Breast epithelium (tissue), 4 donors: ENCODE data around the gene CGNL1. TPM values are rescaled to one million over a fixed set of nuclear protein-coding genes. Genes with fewer than 3 reads are reported as not detected.

ENCODE experiments used
- DNase-seq, 2 donors: peaks; one replicate each; pipeline ENCODE4 v3.0.0-alpha.2; 2019; ENCODE audit warnings: low spot score in 2 of 2
- H3K27ac ChIP-seq, 2 donors: fragments of 200-600 bp; sonication (generic) in 1 of 2; one replicate each; pipeline ENCODE4 v1.5.1; 2016 to 2019; ENCODE audit warnings: mild to moderate bottlenecking in 1 of 2
- H3K27me3 ChIP-seq, 2 donors: fragments of 200-600 bp; sonication (generic) in 1 of 2; one replicate each; pipeline versions ENCODE4 v1.5.1 to v1.6.0; 2017 to 2019; ENCODE audit warnings: control low read depth in 1 of 2, mild to moderate bottlenecking in 1 of 2
- H3K36me3 ChIP-seq: fragments of 200-600 bp; one replicate; pipeline ENCODE4 v1.5.1; 2019
- H3K4me1 ChIP-seq, 2 donors: fragments of 200-600 bp; sonication (generic); one replicate each; pipeline ENCODE4 v1.5.1; 2016 to 2019; ENCODE audit warnings: control low read depth in 1 of 2
- H3K4me3 ChIP-seq, 3 donors: fragments of 200-600 bp; sonication (generic); 1 replicate in 2 of 3; 2 replicates in 1 of 3; pipeline ENCODE4 v1.5.1; 2016 to 2019; ENCODE audit warnings: mild to moderate bottlenecking in 3 of 3, moderate library complexity in 2 of 3
- H3K9me3 ChIP-seq, 2 donors: fragments of 200-600 bp; sonication (generic) in 1 of 2; one replicate each; pipeline ENCODE4 v1.5.1; 2016 to 2019; ENCODE audit warnings: control low read depth in 1 of 2
- CTCF ChIP-seq, 3 donors: fragments of 450-650 bp; IDR thresholded peaks; one replicate each; pipeline ENCODE4 v1.5.1; 2016 to 2017; ENCODE audit warnings: antibody characterized with exemption in 3 of 3, mild to moderate bottlenecking in 3 of 3, moderate library complexity in 3 of 3
- POLR2A ChIP-seq: fragments of 450-650 bp; IDR thresholded peaks from one replicate; pipeline ENCODE4 v1.6.1; 2016; ENCODE audit warnings: antibody characterized with exemption, mild to moderate bottlenecking, moderate library complexity
- POLR2AphosphoS5 ChIP-seq, 3 donors: sonication (generic); formaldehyde crosslinking; IDR thresholded peaks; one replicate each; pipeline ENCODE4 v1.6.1; 2017; ENCODE audit warnings: antibody characterized with exemption in 3 of 3
- intact Hi-C: fragments of 100-400 bp; cut with DNase I; formaldehyde crosslinking; loops from one replicate; pipeline ENCODE4 v1.15.1; 2023; ENCODE audit warnings: low total_unique reads
- total RNA-seq, 3 donors: library from RNA; depleted of rRNA; stranded (reverse); fragments of >200 nt; gene quantifications; one replicate each; pipeline ENCODE4 v1.1.0, GENCODE V29; 2016

The CGNL1 gene
- total RNA-seq, 3 donors from 2014 or later: 5.4 to 24.9 (median 18.4) TPM

DNA sequence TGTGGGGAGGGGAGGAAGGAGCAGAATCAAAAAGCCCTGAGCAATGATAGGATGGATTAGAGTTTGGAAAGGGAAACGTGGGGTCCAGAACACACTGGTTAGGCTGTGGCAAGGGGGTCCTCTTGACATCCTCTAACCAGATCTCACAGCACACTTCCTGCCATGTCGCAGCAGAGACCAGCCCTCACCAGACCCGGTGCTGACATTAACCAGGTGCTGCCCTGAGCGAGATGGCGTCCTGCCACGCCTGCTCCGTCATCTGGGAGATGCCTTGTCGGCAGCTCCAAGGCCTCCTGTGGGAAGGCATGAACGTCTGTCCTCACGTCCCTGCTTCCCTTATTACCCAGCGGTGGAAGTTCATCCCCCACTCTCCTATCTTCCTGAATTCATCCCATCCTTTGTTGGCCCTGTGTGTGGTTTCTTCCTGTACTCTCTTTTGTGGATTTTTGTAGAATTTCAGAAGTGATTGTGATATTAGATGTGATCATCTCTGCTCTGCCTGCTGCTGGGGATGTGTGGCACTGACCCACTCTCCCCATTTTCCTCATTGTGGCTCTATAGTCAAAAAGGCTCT is 186.0 kb downstream of the CGNL1 start:
- TF ChIP-seq CTCF (IDR thresholded peaks at IDR 0.05): no peak
- TF ChIP-seq POLR2AphosphoS5 (IDR thresholded peaks at IDR 0.05): no peak
- no peak for TF ChIP-seq POLR2A

DNA sequence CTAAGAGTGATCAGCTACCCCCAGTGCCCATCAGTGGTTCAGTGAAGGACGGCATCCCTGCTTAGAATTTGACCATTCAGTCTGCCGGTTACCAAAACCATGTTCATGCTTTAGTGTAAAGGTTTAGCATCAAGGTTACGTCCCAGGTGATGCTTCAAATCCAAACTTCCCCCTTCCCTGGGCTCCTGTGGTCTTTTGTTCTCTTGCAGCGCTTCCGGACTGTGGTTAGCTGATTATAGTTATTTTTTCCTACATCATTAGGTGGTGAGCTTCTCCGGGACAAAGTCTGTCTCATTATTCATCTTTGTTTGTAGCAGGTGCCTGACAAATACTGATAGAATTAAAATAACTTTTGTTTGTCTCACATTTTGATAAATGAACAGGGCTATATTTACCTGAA is 187.1 kb downstream of the CGNL1 start:
- H3K36me3 ChIP-seq: no peaks in the 10 kb centered on the region
- no peak overlapping the region for H3K4me3 ChIP-seq
- intact Hi-C loops: no loop called here
- no peaks in the 10 kb centered on the region for H3K9me3 ChIP-seq
- no peak overlapping the region for H3K27ac ChIP-seq
- no peak for TF ChIP-seq POLR2AphosphoS5 (IDR thresholded peaks at IDR 0.05)
- TF ChIP-seq CTCF (IDR thresholded peaks at IDR 0.05): no peak
- TF ChIP-seq POLR2A: no peak
- H3K4me1 ChIP-seq: no peaks in the 10 kb centered on the region
- no peaks in the 10 kb centered on the region for H3K27me3 ChIP-seq
- no peak for DNase-seq

More for the DNA sequence above, 186.0 kb downstream of the CGNL1 start:
- Histone ChIP-seq H3K9me3 (no peaks in the 10 kb centered on the region), H3K27ac (peak overlapping the region in 1 of 2 donors; percentile 22), H3K27me3 (no peaks in the 10 kb centered on the region), H3K36me3 (no peaks in the 10 kb centered on the region), H3K4me1 (no peaks in the 10 kb centered on the region), H3K4me3 (no peak overlapping the region)
- intact Hi-C loops: no loop called here
- DNase-seq: no peak

DNA sequence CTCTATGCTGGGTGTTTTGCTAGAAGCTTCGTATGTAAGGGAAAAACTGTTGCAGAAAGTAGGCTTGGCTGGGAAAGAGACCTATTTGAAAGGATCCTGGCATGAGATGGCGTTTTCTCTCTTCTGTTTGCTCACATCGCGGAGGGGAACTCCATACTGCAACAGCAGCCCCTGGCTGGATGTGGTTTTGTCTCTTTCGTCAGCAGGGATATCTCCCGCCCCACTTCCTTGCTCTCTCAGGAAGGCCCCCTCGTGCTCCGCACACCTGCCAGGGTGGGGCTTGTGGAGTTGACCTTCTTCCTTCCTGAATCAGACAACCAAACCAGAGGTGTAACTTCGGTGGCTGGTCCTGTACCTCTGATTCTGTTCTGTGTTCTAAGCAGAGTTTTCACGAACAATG is 189.0 kb downstream of the CGNL1 start:
- peak overlapping the region in 1 of 2 donors; percentile 23 for H3K27ac ChIP-seq
- DNase-seq: peak in 1 of 2 donors; percentile 39
- no peaks in the 10 kb centered on the region for H3K9me3 ChIP-seq
- TF ChIP-seq POLR2A (no peak), POLR2AphosphoS5 (IDR thresholded peaks at IDR 0.05) (peak in 2 of 3 donors; percentile 15 to 33), CTCF (IDR thresholded peaks at IDR 0.05) (no peak)
- H3K36me3 ChIP-seq: no peaks in the 10 kb centered on the region
- intact Hi-C loops: no loop called here
- H3K4me1 ChIP-seq: no peaks in the 10 kb centered on the region
- H3K27me3 ChIP-seq: no peaks in the 10 kb centered on the region
- H3K4me3 ChIP-seq: no peak overlapping the region

GRCh38 chr15:57566834-57567233 is 190.5 kb downstream of the CGNL1 start:
- DNase-seq: no peak
- intact Hi-C loops: no loop called here
- H3K27ac ChIP-seq: peak overlapping the region; percentile 29 to 38
- no peaks in the 10 kb centered on the region for H3K9me3 ChIP-seq
- TF ChIP-seq CTCF (IDR thresholded peaks at IDR 0.05): no peak
- no peak for TF ChIP-seq POLR2A
- peak in 2 of 3 donors; percentile 27 to 45 for TF ChIP-seq POLR2AphosphoS5 (IDR thresholded peaks at IDR 0.05)
- H3K4me1 ChIP-seq: no peaks in the 10 kb centered on the region
- no peaks in the 10 kb centered on the region for H3K27me3 ChIP-seq
- no peaks in the 10 kb centered on the region for H3K36me3 ChIP-seq
- H3K4me3 ChIP-seq: no peak overlapping the region

- no peak for DNase-seq
- Histone ChIP-seq H3K27ac (no peak overlapping the region), H3K4me3 (no peak overlapping the region), H3K4me1 (no peaks in the 10 kb centered on the region), H3K27me3 (no peaks in the 10 kb centered on the region), H3K9me3 (no peaks in the 10 kb centered on the region), H3K36me3 (no peaks in the 10 kb centered on the region)
- TF ChIP-seq POLR2AphosphoS5 (IDR thresholded peaks at IDR 0.05): no peak
- TF ChIP-seq POLR2A: no peak
- no peak for TF ChIP-seq CTCF (IDR thresholded peaks at IDR 0.05)
- intact Hi-C loops: no loop called here
Measured at GRCh38 chr15:57567891-57568290, 191.6 kb downstream of the CGNL1 start.
